GM18502 (cell line): ENCODE data around the gene TSHZ2.

Experiments used
- ATAC-seq: cut with Tn5 transposase; IDR thresholded peaks from one replicate; pipeline ENCODE4 v1.9.1; 2021; ENCODE audit warnings: mild to moderate bottlenecking; ENCODE audit not compliant: unreplicated experiment, poor library complexity

The TSHZ2 gene

GRCh38 chr20:53384392-53384791 lies 412.2 kb downstream of the TSHZ2 start:
- ATAC-seq, result no peak

- ATAC-seq, result no peak
Observed at GRCh38 chr20:53385941-53386767, 414.0 kb downstream of the TSHZ2 start.

GRCh38 chr20:53387983-53388675 lies 416.0 kb downstream of the TSHZ2 start:
- no peak for ATAC-seq

DNA sequence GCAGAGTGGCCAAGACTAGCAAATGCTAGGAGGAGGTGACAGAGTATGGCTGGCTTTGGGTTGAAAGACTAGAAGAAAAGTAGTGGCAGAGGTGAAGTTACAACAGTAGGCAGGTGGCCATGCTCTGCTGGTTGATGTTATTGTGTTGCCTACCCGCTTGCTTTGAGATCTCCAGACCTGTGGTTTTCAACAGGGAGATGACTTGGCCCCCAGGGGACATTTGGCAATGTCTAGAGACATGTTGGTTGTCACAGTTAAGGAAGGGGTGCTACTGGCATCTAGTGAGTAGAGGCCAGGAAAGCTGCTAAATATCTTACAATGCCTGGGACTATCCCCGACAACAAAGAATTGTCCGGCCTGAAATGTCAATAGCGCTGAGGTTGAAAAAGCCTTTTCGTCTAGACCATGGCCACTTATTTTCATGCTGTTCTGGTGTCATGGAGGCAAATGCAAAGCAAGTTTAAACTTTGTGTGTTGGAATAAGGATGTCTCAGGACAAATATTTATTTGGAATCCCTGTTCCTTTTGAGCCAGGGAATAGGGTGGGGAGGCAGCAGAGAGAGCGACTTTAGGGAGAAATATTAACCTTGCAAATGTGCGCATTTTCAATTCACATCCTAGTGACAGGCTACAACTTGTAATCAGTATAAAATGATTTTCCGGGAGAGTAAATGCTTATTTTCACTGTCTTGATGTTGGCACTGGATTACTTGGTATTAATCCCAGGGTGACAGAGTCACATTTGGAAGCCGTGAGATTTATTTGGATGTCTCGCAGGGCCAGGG lies 417.6 kb downstream of the TSHZ2 start:
- no peak for ATAC-seq

GRCh38 chr20:53390770-53391169 lies 418.6 kb downstream of the TSHZ2 start:
- ATAC-seq, result no peak

- no peak for ATAC-seq
Observed at GRCh38 chr20:53394433-53394832, 422.3 kb downstream of the TSHZ2 start.

DNA sequence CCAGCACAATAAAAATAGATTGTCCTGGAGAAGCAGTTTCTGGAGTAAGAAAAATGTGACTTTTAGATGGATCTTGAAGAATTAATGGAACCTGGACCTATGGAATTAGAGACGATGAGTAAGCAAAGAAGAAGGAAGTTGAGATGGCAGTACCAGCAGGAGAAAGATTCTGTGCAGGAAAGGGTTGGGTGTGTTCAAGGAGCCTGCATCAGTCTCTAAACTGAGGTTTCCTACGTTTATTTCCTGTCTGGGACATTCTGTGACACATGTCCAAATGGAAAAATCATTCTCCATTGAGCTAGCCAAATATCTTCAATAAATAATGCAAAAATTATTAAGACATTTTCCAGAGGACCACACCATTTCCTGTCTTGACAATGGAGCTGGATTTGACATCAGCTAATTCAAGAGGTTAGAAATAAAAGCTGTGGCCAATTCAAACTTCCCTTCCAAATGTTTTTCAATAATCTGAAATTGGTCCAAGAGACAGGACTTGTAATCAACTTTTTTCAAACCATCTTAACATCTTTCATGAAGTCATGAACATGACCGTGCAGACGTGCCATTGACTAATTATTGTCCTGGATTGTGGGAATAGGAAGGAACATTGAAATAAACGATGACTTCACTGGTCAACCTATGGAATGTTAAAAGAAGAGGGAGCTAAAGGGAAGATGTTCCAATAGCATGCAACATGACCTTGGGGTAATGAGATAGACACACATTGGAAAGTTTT lies 423.2 kb downstream of the TSHZ2 start:
- ATAC-seq, result no peak

DNA sequence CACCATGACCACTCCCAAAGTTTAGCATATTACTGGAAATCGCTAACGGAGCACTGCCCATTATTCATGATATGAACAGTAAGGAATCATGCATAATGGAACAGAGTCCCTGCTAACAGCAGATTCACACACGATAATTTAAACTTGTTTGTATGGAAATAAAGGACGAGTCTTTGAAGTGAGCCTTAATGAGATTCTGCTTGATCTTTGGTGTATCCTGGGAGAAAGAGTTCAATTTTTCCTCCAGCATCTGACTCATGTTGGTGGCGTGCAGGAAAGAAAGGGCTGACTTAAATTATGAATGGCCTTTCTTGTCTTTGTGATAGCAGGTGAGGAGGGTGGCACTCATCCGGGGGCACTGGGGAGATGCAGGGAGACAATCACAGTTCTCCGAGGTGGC lies 426.9 kb downstream of the TSHZ2 start:
- ATAC-seq, result no peak

DNA sequence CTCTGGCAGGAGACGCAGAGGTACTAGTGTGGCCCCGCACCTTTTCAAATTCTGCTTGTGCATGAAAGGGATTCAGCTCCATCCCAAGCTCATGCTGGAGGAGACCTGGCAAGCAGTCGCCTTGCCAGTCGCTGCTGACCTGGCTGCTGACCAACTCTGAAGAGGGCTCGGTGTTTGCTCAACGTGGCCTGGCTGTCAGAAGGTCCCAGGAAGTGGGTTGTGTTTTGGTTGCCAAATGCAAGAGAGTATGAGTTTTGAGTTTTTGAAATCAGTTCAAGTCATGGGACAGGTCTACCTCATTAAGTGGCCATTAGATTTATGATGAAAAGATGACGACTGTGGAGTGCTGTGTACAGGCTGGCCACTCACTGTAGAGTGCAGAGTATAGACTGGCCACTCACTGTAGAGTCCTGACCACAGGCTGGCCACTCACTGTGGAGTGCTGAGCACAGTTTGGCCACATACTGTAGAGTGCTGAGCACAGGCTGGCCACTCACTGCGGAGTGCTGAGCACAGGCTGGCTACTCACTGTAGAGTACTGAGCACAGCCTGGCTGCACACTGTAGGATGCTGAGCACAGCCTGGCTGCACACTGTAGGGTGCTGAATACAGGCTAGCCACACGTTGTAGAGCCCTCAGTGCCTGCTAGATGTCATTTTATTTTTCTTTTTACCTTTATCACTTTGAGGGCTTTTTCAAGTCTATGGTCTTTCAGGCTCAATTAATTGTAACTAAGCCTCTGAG lies 427.6 kb downstream of the TSHZ2 start:
- no peak for ATAC-seq

DNA sequence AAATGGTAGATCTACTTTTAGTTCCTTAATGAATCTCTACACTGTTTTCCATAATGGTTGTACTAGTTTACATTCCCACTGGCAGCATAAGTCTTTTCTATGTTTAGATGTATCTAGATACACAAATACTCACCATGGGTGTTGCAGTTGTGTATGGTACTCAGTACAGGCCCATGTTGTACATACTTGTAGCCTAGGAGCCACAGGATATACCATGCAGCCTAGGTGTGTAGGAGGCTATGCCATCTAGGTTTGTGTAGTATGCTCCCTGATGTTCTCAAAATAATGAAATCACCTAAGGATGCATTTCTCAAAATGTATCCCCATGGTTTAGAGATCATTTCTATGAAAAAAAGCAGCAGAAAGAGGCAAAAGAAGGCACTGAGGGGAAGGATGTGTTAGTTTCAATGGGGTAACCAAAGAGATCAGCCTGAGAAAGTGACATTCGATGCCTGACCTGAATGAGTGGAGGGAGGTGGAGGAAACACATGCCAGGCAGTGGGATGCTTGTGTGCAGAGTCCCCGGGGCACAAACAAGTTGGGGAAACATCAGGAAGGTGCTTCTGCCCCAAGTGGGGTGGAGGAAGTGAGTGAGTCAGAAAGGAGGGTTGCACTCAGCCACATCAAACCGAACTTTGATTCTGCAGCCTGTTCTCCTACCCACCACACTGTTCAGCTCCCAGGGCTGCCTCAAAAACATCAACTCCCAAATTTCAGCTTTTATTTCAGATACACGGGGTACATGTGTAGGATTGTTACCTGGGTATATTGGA lies 430.3 kb downstream of the TSHZ2 start:
- no peak for ATAC-seq

DNA sequence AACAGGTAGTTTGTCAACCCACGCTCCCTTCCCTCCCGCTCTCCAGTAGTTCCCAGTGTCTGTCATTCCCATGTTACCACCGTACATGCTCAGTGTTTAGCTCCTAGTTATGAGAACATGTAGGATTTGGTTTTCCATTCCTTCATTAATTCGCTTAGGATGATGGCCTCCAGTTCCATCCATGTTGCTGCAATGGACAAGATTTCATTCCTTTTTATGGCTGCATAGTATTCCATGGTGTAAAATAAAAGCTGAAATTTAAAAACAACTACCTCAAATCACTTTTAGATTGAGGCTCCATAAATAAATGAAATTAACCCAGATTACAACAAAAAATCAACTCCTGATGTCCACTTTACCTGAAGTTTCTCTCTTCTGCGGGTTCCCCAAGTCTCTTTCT lies 430.9 kb downstream of the TSHZ2 start:
- no peak for ATAC-seq

GRCh38 chr20:53405139-53405538 lies 433.0 kb downstream of the TSHZ2 start:
- ATAC-seq, result no peak

DNA sequence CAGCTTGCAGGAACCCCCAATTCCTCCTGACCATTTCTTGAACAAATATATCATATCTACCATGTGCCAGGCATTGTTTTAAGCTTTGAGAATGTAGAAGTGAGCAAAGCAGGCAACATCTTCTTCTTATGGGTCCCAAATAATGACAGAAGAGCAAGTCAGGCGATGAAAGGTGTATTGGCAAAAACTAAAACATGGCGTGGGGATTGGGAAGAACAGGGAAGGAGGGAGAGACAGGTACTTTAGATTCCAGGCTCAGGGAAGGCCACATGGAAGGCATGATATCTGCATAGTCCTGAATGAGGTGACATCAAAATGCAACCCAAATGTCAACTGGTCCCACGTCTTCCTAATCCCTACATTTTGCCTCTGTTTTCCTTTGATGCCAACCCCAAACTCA lies 434.4 kb downstream of the TSHZ2 start:
- ATAC-seq, result no peak

DNA sequence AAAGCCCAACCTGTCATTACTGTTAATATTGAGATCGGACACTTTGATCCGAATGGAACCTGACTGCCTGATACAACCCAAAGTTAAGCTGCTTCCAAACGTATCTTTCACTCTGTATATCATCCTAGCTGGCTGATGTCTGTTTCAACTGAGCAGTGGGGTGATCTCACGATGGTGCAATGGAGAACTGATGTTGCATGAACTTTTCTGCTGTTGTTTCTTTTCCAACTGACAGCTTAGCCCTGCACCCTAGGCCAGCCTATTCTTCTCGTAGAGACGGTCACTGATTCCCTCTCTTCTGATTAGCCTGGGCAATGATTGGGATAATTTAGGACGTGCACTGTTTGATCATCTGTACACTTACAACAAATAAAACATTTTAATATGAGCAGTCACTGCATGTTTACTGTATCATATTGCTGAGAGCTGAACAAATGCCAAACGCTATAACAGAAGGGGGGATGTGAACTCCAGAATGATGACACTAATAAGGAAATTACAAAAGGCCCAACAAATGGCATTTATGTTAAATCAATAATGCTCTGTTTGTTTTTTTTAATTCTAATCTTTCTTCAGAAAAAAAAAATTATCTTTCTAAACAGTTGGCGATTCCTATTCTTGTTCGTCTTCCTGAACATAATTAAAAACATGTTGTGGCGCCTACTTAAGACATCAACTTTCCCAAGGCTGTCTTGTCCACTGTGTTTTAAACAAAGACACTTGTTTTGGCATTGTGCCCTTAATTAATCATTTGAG lies 436.7 kb downstream of the TSHZ2 start:
- no peak for ATAC-seq

- ATAC-seq, result no peak
Observed at GRCh38 chr20:53409447-53409717, 437.2 kb downstream of the TSHZ2 start.

DNA sequence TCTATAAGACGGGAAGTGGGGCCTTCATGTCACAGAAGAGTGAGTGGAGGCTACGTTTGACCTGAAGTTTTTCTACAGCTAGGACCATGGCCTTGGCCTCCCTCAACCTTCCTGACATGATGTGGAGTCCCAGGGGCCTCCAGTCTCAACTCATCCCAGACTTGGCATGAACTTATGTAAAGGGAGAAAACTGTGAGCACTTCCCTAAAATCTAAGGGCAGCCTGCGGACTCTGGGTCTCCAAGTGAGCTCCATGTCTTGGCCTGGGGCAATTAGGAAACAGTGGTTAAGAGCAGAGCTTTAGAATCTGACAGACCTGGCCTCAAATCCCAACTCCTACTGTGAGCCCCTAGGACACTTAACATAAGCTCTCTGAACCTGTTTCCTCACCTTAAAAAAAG lies 439.0 kb downstream of the TSHZ2 start:
- no peak for ATAC-seq

- no peak for ATAC-seq
Observed at GRCh38 chr20:53411891-53412290, 439.7 kb downstream of the TSHZ2 start.

- ATAC-seq, result no peak
Observed at GRCh38 chr20:53412577-53413185, 440.5 kb downstream of the TSHZ2 start.
